Kidney (tissue), 2 donors: Measurements from ENCODE around the gene RAB19. TPM values are rescaled to one million over a fixed set of nuclear protein-coding genes. Genes with fewer than 3 reads are reported as not detected.

Experiments
- polyA plus RNA-seq: library from polyadenylated mRNA; stranded (reverse); fragments of 350-450 nt; fragmentation: Illumina TruSeq; extraction: RNeasy Lipid Tissue Mini Kit (QIAGEN cat#74804); gene quantifications from one replicate; pipeline ENCODE4 v1.2.3, GENCODE V29; 2014; ENCODE audit warnings: low read depth, low replicate concordance; ENCODE audit not compliant: insufficient read depth
- total RNA-seq: library from RNA; stranded (reverse); fragmentation: NEBNext Ultra II Directional; extraction: Animal tissue kit (Norgen Biotek cat#: 25700); gene quantifications from one replicate; pipeline ENCODE4 v1.2.1, GENCODE V29; 2021
- donor health status: DM: yes; HTN: yes; CAD: no.

The RAB19 gene
- total and polyA plus RNA-seq, 2 donors from 2014 or later, result 0.82 to 11.5 TPM

Other genes starting within 250 kb of the RAB19 start
- 14.2 TPM for gene KDM7A, start 227.1 kb upstream of the RAB19 start, total RNA-seq
- gene KDM7A, start 227.1 kb upstream of the RAB19 start, polyA plus RNA-seq, result 2.2 TPM
- 50.3 TPM for gene SLC37A3, start 5.5 kb upstream of the RAB19 start, total RNA-seq
- gene SLC37A3, start 5.5 kb upstream of the RAB19 start, polyA plus RNA-seq, result 19.5 TPM
- 106 TPM for gene MKRN1, start 75.4 kb downstream of the RAB19 start, total RNA-seq
- 48.8 TPM for gene MKRN1, start 75.4 kb downstream of the RAB19 start, polyA plus RNA-seq
- gene DENND2A, start 236.8 kb downstream of the RAB19 start, total RNA-seq, result 18.0 TPM
- 6.5 TPM for gene DENND2A, start 236.8 kb downstream of the RAB19 start, polyA plus RNA-seq